Germinal center (tissue), 1 donor: ENCODE results near the gene CCDC33.
"Not testable (repeated sequence)": the region's sequence is repeated elsewhere in the genome, so short reads cannot be mapped to it uniquely, and the experiment has no call there.

Experiments
- DNase-seq: peaks from one replicate; pipeline ENCODE4 v3.0.0; 2012; ENCODE audit warnings: mixed read lengths, low spot score

Gene CCDC33

GRCh38 chr15:74334127-74334526, 98.0 kb downstream of the CCDC33 start:
- DNase-seq: no peak

GRCh38 chr15:74335396-74335795, 99.3 kb downstream of the CCDC33 start:
- no peak for DNase-seq

DNA sequence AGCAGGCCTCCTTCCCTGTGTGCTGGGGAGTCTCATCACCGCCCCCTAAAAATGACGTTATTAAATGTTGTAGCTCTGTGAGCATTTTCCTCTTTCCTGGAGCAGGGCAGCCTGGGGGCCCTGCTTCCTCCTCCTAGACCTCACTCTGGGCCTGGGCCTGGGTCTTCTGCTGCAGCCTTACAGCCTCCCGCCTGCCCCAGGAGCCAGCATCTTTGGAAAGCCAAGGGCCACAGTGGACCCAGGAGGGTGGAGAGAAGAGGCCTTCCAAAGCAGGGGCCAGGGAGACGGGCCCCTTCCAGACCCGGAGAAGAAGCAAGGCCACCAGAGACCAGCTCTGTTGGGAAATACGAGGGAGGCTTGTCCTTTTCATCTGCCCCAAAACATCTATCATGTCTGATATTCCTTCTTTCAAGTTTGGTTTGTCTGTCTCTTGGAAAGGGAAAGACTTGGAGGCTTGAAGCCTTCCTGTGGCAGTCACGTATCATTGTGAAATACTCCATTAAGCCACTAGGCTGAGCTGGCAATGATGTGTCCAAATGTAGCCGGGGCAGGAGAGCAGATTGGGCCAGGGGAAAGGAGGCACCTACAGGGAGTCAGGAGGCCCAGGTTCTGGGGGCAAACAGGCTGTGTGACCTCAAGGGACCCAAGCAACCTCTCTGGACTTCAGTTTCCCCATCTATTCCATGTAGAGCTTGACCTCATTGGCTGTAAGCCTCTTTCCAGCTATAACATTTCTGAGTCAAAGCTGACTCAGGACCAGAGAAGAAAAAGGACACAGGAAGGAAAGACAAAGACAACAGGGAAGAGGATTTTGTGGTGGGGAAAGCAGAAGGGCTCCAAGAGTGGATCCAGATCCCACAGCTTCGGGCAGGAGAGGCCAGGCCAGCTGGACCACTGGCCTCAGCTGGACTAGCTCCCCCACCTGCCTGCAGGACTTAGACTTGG, 100.2 kb downstream of the CCDC33 start:
- DNase-seq: no peak

- DNase-seq: no peak
Observed at GRCh38 chr15:74337146-74337545, 101.0 kb downstream of the CCDC33 start.

DNA sequence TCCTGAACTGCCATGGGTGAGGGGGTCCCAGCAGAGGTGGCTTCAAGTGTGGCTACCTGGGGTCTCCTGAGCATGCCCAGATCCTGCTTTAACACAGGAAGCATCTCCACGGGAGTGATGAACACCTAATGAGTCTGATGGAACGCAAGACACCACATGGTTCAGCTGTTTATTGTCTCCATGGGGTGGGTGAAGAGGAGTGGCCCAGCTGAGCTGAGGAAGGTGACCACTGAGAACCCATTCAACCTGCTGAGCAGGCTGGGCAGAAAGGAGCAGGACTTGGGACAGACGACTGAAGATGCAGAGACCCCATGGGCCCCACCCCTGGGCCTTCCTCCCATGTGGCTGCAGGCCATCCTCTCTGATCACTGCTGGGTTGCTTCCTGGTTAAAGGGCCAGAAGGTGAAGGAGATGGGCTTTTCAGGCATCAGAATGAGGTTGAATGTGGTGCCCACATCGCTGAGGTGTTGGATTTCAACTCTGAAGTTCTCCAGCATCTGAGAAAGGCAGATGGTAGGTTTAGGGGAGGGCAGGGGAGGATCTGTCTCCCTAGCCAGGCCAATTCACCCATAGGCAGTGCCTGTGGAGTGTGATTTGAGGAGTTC, 101.6 kb downstream of the CCDC33 start:
- no peak for DNase-seq

DNA sequence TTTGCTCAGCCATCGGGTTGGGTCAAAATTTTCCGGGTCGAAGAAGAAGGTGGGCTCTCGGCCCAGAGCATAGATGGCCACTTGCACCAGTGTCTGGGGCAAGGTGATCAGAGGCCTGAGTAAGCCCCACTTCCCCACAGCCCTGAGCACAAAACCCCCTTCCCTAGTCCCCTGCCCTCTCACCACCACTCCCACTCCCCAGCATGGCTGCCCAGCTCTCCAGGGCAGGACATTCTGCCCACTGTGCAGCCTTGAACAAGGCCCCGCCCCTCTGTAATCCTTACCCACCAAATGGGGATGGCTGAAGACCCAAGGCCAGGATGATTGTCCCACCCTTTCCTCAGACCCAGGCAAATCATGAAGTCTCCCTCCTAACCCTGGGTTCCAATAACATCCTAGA, 102.5 kb downstream of the CCDC33 start:
- no peak for DNase-seq

- DNase-seq: no peak
Observed at GRCh38 chr15:74339371-74339770, 103.2 kb downstream of the CCDC33 start.

- no peak for DNase-seq
Observed at GRCh38 chr15:74340150-74340549, 104.0 kb downstream of the CCDC33 start.

- no peak for DNase-seq
Observed at GRCh38 chr15:74343127-74343796, 107.1 kb downstream of the CCDC33 start.

DNA sequence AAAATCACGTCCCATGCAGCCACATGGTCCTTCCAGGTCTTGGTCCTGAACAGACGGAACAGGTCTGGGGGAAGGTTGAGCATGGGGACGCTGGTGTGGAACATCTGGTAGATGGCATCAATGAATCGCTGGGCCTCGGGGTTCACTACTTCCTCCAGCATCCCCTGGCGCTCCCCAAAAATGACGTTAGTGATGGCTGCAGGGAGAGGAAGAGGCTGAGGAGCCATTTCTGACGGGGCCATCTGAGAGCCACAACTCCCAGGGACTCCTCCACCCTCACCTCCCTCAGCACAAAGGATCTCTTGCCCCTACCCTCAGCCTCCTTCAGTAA, 107.6 kb downstream of the CCDC33 start:
- no peak for DNase-seq

- DNase-seq: no peak
Observed at GRCh38 chr15:74345051-74345450, 108.9 kb downstream of the CCDC33 start.

GRCh38 chr15:74347757-74348250, 111.7 kb downstream of the CCDC33 start:
- DNase-seq: no peak

DNA sequence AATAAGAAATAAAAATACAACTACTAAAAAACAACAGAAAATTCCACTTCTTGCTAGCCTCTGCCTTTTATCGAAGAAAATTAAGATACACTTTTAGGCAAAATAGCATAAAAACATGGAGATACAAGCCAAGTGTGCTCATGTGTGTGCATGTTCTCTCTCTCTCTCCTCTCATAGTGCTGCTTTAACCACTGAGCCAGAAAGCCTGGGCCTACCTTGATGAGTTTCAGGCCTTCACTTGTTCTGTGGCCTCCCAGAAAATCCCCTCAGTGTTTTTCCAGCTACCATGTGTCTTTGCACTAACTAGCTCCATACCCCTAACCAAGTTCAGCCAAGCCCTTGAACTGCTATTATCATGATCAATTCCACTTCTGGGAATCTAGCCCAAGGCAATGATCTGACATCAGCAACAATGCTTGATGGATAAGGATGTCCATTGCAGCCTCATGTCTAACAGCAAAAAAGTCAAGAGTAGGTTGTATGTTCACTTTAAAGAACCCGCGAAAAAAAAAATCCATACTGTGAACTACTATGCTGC, 113.2 kb downstream of the CCDC33 start:
- DNase-seq: no peak

DNA sequence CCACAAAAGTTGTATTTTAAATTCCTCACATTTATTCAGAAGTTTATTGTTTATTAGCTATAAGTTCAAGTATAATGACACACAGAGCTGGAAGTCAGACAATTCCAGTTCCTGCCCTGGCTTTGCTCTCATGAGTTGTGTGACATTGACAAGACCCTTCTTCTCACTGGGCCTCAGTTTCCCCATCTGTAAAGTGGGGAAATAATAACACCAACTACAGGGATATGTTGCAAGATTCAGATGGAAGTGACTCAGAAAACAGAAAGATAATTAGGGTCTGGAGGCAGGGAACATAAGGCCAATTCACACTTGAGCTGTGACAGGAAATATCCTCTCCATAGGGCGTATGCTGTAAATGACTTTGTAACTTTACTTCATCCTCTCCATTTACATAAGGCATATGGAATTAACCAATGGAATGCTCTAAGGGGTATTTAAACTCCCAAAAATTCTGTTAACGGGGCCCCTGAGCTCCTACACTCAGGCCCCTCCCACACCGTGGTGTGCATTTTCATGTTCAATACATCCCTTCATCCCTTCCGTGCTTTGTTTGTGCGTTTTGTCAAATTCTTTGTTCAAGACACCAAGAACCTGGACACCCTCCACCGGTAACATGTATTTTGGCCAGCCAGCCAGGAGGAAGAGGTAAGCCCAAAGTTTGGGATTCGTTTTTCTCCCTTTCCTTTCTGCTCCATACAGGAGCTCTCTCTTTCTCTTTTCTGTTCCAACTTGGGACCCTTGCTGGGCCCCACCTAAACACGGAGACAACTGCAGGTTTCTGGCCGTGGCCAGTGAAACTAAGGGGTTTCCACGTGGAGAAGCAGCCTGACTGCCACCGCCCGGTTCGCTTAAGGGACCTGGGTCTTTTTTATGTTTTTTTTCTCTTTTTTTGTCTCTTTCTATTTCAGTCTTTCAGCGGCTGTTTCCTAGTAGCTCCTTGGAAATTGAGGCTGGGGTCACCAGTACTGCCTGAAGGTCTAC, 114.5 kb downstream of the CCDC33 start:
- DNase-seq: no peak

GRCh38 chr15:74351670-74352069, 115.5 kb downstream of the CCDC33 start:
- no peak for DNase-seq

DNA sequence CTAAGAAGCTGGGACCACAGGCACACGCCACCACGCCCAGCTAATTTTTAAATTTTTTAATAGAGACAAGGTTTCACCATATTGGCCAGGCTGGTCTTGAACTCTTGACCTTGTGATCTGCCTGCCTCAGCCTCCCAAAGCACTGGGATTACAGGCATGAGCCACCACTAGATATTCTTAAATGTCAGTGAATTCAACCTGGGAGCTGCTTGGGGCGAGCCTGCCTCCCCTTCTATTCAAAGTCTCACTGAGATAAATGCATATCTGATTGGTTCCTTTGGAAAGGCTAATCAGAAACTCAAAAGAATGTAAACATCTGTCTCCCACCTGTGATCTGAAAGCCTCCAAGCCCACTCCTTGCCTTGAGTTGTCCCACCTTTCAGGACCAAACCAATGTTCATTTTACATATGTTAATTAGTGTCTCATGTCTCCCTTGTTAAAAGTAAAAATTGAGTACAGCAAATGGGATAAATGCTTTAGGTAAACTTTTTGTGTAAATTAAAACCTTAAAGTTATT, 116.3 kb downstream of the CCDC33 start:
- no peak for DNase-seq

GRCh38 chr15:74353992-74354391, 117.9 kb downstream of the CCDC33 start:
- not testable (repeated sequence) for DNase-seq

DNA sequence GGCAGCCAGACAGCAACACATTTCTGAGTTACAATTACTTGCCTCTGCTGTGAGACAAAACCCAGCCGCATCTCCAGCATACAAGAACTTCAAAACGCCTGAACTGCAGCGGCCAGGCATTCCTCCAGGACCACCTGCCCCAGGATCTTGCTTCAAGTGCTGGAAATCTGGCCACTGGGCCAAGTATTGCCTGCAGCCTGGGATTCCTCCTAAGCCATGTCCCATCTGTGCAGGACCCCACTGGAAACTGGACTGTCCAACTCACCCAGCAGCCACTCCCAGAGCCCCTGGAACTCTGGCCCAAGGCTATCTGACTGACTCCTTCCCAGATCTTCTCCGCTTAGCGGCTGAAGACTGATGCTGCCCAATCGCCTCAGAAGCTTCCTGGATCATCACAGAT, 119.9 kb downstream of the CCDC33 start:
- DNase-seq: not testable (repeated sequence)

GRCh38 chr15:74357514-74357913, 121.4 kb downstream of the CCDC33 start:
- DNase-seq: not testable (repeated sequence)

GRCh38 chr15:74359376-74359775, 123.2 kb downstream of the CCDC33 start:
- not testable (repeated sequence) for DNase-seq

DNA sequence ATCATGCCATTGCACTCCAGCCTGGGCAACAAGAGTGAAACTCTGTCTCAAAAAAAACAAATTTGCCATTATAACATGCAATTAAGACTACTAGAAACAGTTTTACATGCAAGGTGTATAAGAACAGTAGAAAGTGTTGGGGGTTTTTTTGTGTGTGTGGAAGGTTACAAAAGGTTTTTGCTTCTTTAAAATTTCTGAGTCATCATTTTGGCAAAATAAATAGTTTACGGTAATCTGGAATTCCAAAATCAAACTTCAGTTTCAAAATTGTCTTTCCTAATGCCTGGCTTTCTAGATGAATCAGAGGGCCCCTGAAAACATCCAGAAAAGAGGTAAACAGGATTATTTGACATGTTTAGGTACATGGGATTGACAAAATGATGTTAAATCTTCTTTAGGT, 124.7 kb downstream of the CCDC33 start:
- not testable (repeated sequence) for DNase-seq
